ENCODE measurements around the gene RTN4RL1.

GRCh38 chr17:1956134-1956533 lies 69.0 kb downstream of the RTN4RL1 start:
- TF ChIP-seq CTCF (IDR thresholded peaks at IDR 0.05) (no peak), POLR2A (IDR thresholded peaks at IDR 0.05) (no peak)
